DND-41 (cell line): ENCODE results near the gene PCSK4.

ENCODE experiments used
- CTCF ChIP-seq: IDR thresholded peaks from 2 replicates; pipeline ENCODE4 v1.5.1; 2012; ENCODE audit warnings: borderline replicate concordance, low read length, moderate library complexity, mild to moderate bottlenecking; ENCODE audit not compliant: poor library complexity, severe bottlenecking; ENCODE audit errors: extremely low read depth
- EZH2 ChIP-seq: IDR thresholded peaks from 3 replicates; pipeline ENCODE4 v1.6.1; 2012; ENCODE audit warnings: borderline replicate concordance, low read depth, mild to moderate bottlenecking, moderate library complexity, low read length, inconsistent platforms; ENCODE audit not compliant: severe bottlenecking

DNA sequence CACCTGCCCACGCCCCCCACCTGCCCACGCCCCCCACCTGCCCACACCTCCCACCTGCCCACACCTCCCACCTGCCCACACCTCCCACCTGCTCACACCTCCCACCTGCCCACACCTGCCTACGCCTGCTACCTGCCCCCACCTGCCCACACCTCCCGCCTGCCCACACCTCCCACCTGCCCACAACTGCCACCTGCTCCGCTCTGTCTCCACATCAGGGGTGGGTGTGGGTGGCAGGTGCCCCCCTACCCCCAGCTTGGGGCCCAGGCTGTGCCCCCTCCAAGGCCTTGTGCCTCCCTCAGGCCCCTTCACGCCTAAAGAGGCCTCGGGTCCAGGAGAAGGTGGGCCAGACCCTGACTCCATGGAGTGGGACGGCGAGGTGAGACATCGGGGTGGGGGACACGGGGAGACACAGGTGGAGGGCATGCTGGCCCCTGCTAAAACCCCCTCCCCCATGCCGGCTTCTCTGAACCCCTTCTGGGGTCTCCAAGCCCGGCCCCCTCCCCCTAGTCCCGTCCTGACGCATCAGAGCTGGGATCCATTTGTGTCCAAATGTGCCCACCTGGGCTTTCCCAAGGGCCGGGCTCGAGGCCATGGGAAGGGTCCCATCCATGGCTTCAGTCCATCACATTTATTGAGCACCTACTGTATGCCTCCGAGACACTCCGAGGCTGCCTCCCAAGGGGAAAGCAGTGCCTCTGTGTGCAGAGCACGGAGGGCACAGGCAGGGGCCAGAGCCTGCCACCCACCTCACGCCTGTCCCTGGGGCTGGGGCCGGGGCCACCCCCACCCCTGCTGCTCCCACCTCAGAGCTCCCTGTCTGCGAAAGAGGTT is 38.7 kb upstream of the PCSK4 start:
- TF ChIP-seq CTCF (no peak), EZH2 (no peak)
